GM12878 (cell line): ENCODE results near the gene SLC5A6. TPM values are rescaled to one million over a fixed set of nuclear protein-coding genes. Genes with fewer than 3 reads are reported as not detected.

Experiments
- ATAC-seq: fragments of 200-7000 bp; cut with Tn5 transposase; 3 replicates; pipeline ENCODE4 v1.9.1; 2020; ENCODE audit warnings: mild to moderate bottlenecking, moderate library complexity
- BruUV-seq: library from RNA; stranded (reverse); fragments of 400-500 nt; replicated peaks from 2 replicates; lab custom pipeline; 2021; lab: Mats Ljungman, UMichigan
- CTCF ChIA-PET: fragments of 300-600 bp; sonication (Branson Sonifier 250); formaldehyde crosslinking; extraction: SDS; loops from one replicate; lab custom pipeline; 2021; ENCODE audit warnings: inconsistent platforms; lab: Yijun Ruan, JAX
- POLR2A ChIA-PET: fragments of 350-600 bp; formaldehyde crosslinking; extraction: SDS; loops from one replicate; lab custom pipeline; 2021; ENCODE audit warnings: inconsistent platforms; lab: Charles Lee
- RAD21 ChIA-PET: fragments of 300-600 bp; sonication (Branson Sonifier 250); formaldehyde crosslinking; loops from one replicate; lab custom pipeline; 2023; ENCODE audit warnings: antibody characterized with exemption; ENCODE audit not compliant: unreplicated experiment; lab: Charles Lee
- SMC1A ChIA-PET: fragments of 300-600 bp; sonication (Branson Sonifier 250); formaldehyde crosslinking; loops from one replicate; lab custom pipeline; 2023; ENCODE audit not compliant: unreplicated experiment, uncharacterized antibody; lab: Charles Lee
- DNase-seq: peaks from one replicate; pipeline ENCODE4 v3.0.0-alpha.2; 2011; ENCODE audit warnings: low read depth, low spot score
- FAIRE-seq: peaks from 3 replicates; lab custom pipeline; 2011; peaks lifted over from hg19 to GRCh38; lab: Jason Lieb, UNC
- H2AFZ ChIP-seq: 2 replicates; pipeline ENCODE4 v1.6.0; 2011; ENCODE audit warnings: low read depth, low read length, control low read depth; ENCODE audit not compliant: control insufficient read depth
- H3K27ac ChIP-seq: 2 replicates; pipeline ENCODE4 v1.5.1; 2011; ENCODE audit warnings: control low read depth; ENCODE audit not compliant: control insufficient read depth, insufficient read depth
- H3K27me3 ChIP-seq, 2 experiments: replicated peaks in 1 of 2; 2 replicates each; pipeline versions ENCODE4 v1.6.0 to v1.6.1; 2011; ENCODE audit warnings: low read length in 1 of 2; ENCODE audit not compliant: control insufficient read depth in 2 of 2, insufficient read depth in 2 of 2
- H3K36me3 ChIP-seq, 2 experiments: 2 replicates each; pipeline ENCODE4 v1.5.1; 2011; ENCODE audit warnings: low read length in 1 of 2; ENCODE audit not compliant: control insufficient read depth in 2 of 2, insufficient read depth in 2 of 2
- H3K4me1 ChIP-seq: 2 replicates; pipeline ENCODE4 v1.6.1; 2011; ENCODE audit warnings: mild to moderate bottlenecking, low read length, moderate library complexity, mixed read lengths; ENCODE audit not compliant: control insufficient read depth, insufficient read depth
- H3K4me2 ChIP-seq: 2 replicates; pipeline ENCODE4 v1.6.0; 2011; ENCODE audit warnings: control low read depth; ENCODE audit not compliant: control insufficient read depth, insufficient read depth
- H3K4me3 ChIP-seq: fragments of 200-600 bp; sonication (generic); 2 replicates; pipeline ENCODE4 v1.5.1; 2016
- H3K79me2 ChIP-seq: 2 replicates; pipeline ENCODE4 v1.6.0; 2011; ENCODE audit warnings: low read length; ENCODE audit not compliant: control insufficient read depth, insufficient read depth
- H3K9ac ChIP-seq: 2 replicates; pipeline ENCODE4 v1.8.0; 2011; ENCODE audit warnings: low read length, control low read depth, mixed read lengths; ENCODE audit not compliant: control insufficient read depth, insufficient read depth
- H3K9me3 ChIP-seq: replicated peaks from 3 replicates; pipeline ENCODE4 v1.5.1; 2011; ENCODE audit warnings: mild to moderate bottlenecking, low read length; ENCODE audit not compliant: control insufficient read depth, insufficient read depth
- H4K20me1 ChIP-seq: 2 replicates; pipeline ENCODE4 v1.6.0; 2011; ENCODE audit not compliant: control insufficient read depth, insufficient read depth
- ASH2L ChIP-seq: fragments of 300-600, 200-600 bp; sonication (generic); IDR thresholded peaks from 2 replicates; pipeline ENCODE4 v1.6.1; 2017; ENCODE audit warnings: low read depth, mild to moderate bottlenecking, borderline replicate concordance
- BRCA1 ChIP-seq: IDR thresholded peaks from 2 replicates; pipeline ENCODE4 v1.6.1; 2011; ENCODE audit warnings: low read depth, low read length, improper control_type of control experiment
- CBFB ChIP-seq: IDR thresholded peaks from 2 replicates; pipeline ENCODE4 v1.6.1; 2016; ENCODE audit warnings: antibody characterized with exemption, low read depth
- EED ChIP-seq: sonication (generic); IDR thresholded peaks from 2 replicates; pipeline ENCODE4 v1.6.1; 2016; ENCODE audit warnings: antibody characterized with exemption, low read depth
- HDAC2 ChIP-seq: fragments of 200-600 bp; sonication (generic); IDR thresholded peaks from 2 replicates; pipeline ENCODE4 v1.6.1; 2017
- RFX5 ChIP-seq: IDR thresholded peaks from 2 replicates; pipeline ENCODE4 v1.6.1; 2011; ENCODE audit warnings: low read depth, low read length, improper control_type of control experiment
- TARDBP ChIP-seq: IDR thresholded peaks from 2 replicates; pipeline ENCODE4 v1.6.1; 2016; ENCODE audit warnings: borderline replicate concordance
- ZNF24 ChIP-seq: fragments of 450-650 bp; IDR thresholded peaks from 2 replicates; pipeline ENCODE4 v1.6.1; 2017; ENCODE audit warnings: antibody characterized with exemption, mild to moderate bottlenecking
- ZNF622 ChIP-seq: fragments of 450-650 bp; IDR thresholded peaks from 2 replicates; pipeline ENCODE4 v1.6.1; 2017; ENCODE audit warnings: mild to moderate bottlenecking, inconsistent platforms
- WGBS: methylation state at CpG from one replicate; pipeline ENCODE4 v1.1.6; 2016; ENCODE audit warnings: low lambda C conversion rate; ENCODE audit not compliant: insufficient replicate concordance, insufficient coverage; ENCODE audit errors: missing lambda C conversion rate; 5-methylcytosine and 5-hydroxymethylcytosine counted together
- in situ Hi-C: fragments of 300-500 bp; cut with MboI; formaldehyde crosslinking; loops from 9 replicates; pipeline ENCODE4 v1.14.3; 2018; ENCODE audit warnings: mixed read lengths
- intact Hi-C: fragments of 100-400 bp; cut with micrococcal nuclease; formaldehyde crosslinking; loops from one replicate; pipeline ENCODE4 v1.14.2; 2022; ENCODE audit not compliant: unreplicated experiment
- polyA plus RNA-seq, 11 experiments: library from polyadenylated mRNA; depleted of rRNA in 4 of 11; unstranded in 6 of 11; stranded (reverse) in 5 of 11; fragments of >200 nt; fragmentation: Nextera tagmentation in 4 of 11; fragmentation: Illumina TruSeq in 1 of 11; extraction: Ambion mirVana in 4 of 11; extraction: Trizol in 1 of 11; gene quantifications; 1 replicate in 1 of 11; 2 replicates in 10 of 11; pipeline versions ENCODE4 v1.2.1 to v1.2.3, GENCODE V29; 2011 to 2016; ENCODE audit warnings: inconsistent platforms in 2 of 11, missing spikeins in 2 of 11, low read depth in 1 of 11
- total RNA-seq, 4 experiments: library from RNA; depleted of rRNA in 3 of 4; stranded (reverse); fragments of >200 nt in 3 of 4; fragmentation: Illumina TruSeq in 1 of 4; extraction: Trizol in 1 of 4; gene quantifications; 2 replicates each; pipeline versions ENCODE4 v1.2.1 to v1.2.3, GENCODE V29; 2013 to 2021
- TF ChIP-seq, protein P1 (sequence below): fragments of 450-650 bp; IDR thresholded peaks from 2 replicates; pipeline ENCODE4 v1.6.1; 2017; ENCODE audit warnings: borderline replicate concordance
- TF ChIP-seq, protein P2 (sequence below): IDR thresholded peaks from 2 replicates; pipeline ENCODE4 v1.6.1; 2012; ENCODE audit warnings: low read depth, low read length, improper control_type of control experiment
- TF ChIP-seq, protein P3 (sequence below): fragments of 150-350 bp; IDR thresholded peaks from 2 replicates; pipeline ENCODE4 v1.6.1; 2014; ENCODE audit warnings: mild to moderate bottlenecking, low read depth, low read length

Gene SLC5A6
- total and polyA plus RNA-seq, 10 of the 15 experiments (the other 5 are each of a cell fraction or from before 2014, with no cell fraction given) = 13.1 to 101 (median 55.3) TPM

DNA sequence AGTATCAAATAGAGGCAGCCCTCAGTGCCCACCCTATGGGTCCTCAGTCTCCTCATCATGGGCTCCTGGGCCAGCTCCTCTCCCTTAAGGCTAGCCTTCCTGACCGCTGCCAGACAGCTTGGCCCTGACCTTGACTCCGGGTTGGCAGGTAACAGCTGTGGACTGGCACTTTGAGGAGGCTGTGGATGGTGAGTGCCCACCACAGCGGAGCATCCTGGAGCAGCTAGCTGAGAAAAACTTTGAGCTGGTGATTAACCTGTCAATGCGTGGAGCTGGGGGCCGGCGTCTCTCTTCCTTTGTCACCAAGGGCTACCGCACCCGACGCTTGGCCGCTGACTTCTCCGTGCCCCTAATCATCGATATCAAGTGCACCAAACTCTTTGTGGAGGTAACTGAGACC, 24.1 kb upstream of the SLC5A6 start (continued):
- TF ChIP-seq ZNF622 (no peak), HDAC2 (no peak), ASH2L (no peak), EED (no peak), BRCA1 (no peak)

DNA sequence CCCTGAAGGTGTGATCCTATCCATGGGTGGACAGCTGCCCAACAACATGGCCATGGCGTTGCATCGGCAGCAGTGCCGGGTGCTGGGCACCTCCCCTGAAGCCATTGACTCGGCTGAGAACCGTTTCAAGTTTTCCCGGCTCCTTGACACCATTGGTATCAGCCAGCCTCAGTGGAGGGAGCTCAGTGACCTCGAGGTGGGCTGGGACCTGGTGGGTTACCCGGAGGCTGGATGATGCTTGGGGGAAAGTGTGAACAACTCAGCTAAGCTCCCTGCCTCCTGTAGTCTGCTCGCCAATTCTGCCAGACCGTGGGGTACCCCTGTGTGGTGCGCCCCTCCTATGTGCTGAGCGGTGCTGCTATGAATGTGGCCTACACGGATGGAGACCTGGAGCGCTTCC, 21.3 kb upstream of the SLC5A6 start:
- RAD21 ChIA-PET = no interaction called here
- WGBS = 100% methylated on average over 14 of the region's 14 CpGs
- FAIRE-seq = no peak

More for the DNA sequence above, 21.3 kb upstream of the SLC5A6 start:
- no TSS peak for BruUV-seq
- Histone ChIP-seq H3K79me2 (no peaks in the 10 kb centered on the region), H3K36me3 (peaks cover 43 to 48% of the 10 kb centered on the region in 2 experiments), H3K4me2 (no peak overlapping the region), H3K9ac (no peak overlapping the region), H3K4me1 (no peaks in the 10 kb centered on the region), H4K20me1 (no peaks in the 10 kb centered on the region), H3K27me3 (no peaks in the 10 kb centered on the region), H3K9me3 (no peaks in the 10 kb centered on the region), H3K27ac (no peak overlapping the region), H2AFZ (no peak overlapping the region), H3K4me3 (no peak overlapping the region)
- in situ Hi-C loops = no loop called here
- SMC1A ChIA-PET = no interaction called here
- no peak for ATAC-seq
- CTCF ChIA-PET = interaction anchor here (1.3 kb wide), 1 partner anchor 16 kb away, joined by 3 read pairs; no protein-coding TSS in a partner anchor
- no peak for TF ChIP-seq RFX5
- no peak for TF ChIP-seq HDAC2
- TF ChIP-seq, protein P1, sequence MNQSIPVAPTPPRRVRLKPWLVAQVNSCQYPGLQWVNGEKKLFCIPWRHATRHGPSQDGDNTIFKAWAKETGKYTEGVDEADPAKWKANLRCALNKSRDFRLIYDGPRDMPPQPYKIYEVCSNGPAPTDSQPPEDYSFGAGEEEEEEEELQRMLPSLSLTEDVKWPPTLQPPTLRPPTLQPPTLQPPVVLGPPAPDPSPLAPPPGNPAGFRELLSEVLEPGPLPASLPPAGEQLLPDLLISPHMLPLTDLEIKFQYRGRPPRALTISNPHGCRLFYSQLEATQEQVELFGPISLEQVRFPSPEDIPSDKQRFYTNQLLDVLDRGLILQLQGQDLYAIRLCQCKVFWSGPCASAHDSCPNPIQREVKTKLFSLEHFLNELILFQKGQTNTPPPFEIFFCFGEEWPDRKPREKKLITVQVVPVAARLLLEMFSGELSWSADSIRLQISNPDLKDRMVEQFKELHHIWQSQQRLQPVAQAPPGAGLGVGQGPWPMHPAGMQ = no peak
- TF ChIP-seq TARDBP = no peak
- TF ChIP-seq, protein P2, sequence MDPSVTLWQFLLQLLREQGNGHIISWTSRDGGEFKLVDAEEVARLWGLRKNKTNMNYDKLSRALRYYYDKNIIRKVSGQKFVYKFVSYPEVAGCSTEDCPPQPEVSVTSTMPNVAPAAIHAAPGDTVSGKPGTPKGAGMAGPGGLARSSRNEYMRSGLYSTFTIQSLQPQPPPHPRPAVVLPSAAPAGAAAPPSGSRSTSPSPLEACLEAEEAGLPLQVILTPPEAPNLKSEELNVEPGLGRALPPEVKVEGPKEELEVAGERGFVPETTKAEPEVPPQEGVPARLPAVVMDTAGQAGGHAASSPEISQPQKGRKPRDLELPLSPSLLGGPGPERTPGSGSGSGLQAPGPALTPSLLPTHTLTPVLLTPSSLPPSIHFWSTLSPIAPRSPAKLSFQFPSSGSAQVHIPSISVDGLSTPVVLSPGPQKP = no peak
- TF ChIP-seq ZNF24 = no peak
- TF ChIP-seq, protein P3, sequence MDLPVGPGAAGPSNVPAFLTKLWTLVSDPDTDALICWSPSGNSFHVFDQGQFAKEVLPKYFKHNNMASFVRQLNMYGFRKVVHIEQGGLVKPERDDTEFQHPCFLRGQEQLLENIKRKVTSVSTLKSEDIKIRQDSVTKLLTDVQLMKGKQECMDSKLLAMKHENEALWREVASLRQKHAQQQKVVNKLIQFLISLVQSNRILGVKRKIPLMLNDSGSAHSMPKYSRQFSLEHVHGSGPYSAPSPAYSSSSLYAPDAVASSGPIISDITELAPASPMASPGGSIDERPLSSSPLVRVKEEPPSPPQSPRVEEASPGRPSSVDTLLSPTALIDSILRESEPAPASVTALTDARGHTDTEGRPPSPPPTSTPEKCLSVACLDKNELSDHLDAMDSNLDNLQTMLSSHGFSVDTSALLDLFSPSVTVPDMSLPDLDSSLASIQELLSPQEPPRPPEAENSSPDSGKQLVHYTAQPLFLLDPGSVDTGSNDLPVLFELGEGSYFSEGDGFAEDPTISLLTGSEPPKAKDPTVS = no peak
- TF ChIP-seq CBFB = no peak
- no peak for DNase-seq
- intact Hi-C loops = no loop called here
- POLR2A ChIA-PET = interaction anchor here (0.6 kb wide), 1 partner anchor 237 kb away, joined by 4 read pairs; no protein-coding TSS in a partner anchor
